Neutrophil (primary cell): ENCODE measurements around the gene GFI1.

Source experiments
- H3K27ac ChIP-seq: fragments of 200-600 bp; sonication (generic); 2 replicates; pipeline ENCODE4 v1.5.1; 2016; ENCODE audit warnings: mild to moderate bottlenecking, moderate library complexity
- H3K27me3 ChIP-seq: fragments of 200-600 bp; sonication (generic); 2 replicates; pipeline ENCODE4 v1.6.0; 2016; ENCODE audit warnings: mild to moderate bottlenecking
- H3K36me3 ChIP-seq: fragments of 200-600 bp; sonication (generic); 2 replicates; pipeline ENCODE4 v1.5.1; 2017
- H3K4me1 ChIP-seq, 2 experiments: fragments of 200-600 bp in 1 of 2; sonication (generic) in 1 of 2; 1 replicate in 1 of 2; 2 replicates in 1 of 2; pipeline versions ENCODE4 v1.5.1 to v1.6.1; 2013 to 2016; ENCODE audit warnings: low read depth in 1 of 2, low read length in 1 of 2, mild to moderate bottlenecking in 1 of 2, moderate library complexity in 1 of 2; ENCODE audit not compliant: control insufficient read depth in 1 of 2, insufficient read depth in 1 of 2
- H3K4me3 ChIP-seq, 2 experiments: fragments of 200-600 bp in 1 of 2; sonication (generic) in 1 of 2; 1 replicate in 1 of 2; 2 replicates in 1 of 2; pipeline ENCODE4 v1.5.1; 2013 to 2016; ENCODE audit warnings: low read depth in 1 of 2, low read length in 1 of 2, mild to moderate bottlenecking in 1 of 2, moderate library complexity in 1 of 2
- H3K9me3 ChIP-seq: fragments of 200-600 bp; sonication (generic); 2 replicates; pipeline ENCODE4 v1.5.1; 2016
- TF ChIP-seq, protein P1 (sequence below): fragments of 200-600 bp; sonication (generic); IDR thresholded peaks from 2 replicates; pipeline ENCODE4 v1.5.1; 2016; ENCODE audit warnings: antibody characterized with exemption

The GFI1 gene

DNA sequence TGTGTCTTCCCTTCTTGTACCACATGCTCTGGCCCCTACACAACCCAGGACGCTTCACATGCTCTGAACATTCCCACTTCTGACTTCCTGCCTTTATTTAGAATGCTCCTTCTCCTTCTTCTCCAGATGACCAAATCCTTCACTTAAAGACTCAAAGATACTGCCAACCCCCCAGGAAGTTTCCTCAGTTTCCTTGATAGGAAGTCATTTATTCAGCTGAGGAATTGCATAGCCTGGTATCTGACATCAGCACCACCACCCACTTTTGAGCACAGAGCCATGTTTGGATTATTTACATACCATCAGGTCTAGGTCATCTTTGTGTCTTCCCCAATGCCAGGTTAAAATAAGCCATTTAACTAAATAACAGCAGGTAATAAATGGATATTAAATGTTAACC lies 42.4 kb downstream of the GFI1 start:
- Histone ChIP-seq H3K36me3 (no peaks in the 10 kb centered on the region), H3K4me3 (no peak overlapping the region), H3K4me1 (peaks cover 8 to 10% of the 10 kb centered on the region in 2 experiments), H3K27me3 (no peaks in the 10 kb centered on the region), H3K9me3 (no peaks in the 10 kb centered on the region), H3K27ac (no peak overlapping the region)
- TF ChIP-seq, protein P1, sequence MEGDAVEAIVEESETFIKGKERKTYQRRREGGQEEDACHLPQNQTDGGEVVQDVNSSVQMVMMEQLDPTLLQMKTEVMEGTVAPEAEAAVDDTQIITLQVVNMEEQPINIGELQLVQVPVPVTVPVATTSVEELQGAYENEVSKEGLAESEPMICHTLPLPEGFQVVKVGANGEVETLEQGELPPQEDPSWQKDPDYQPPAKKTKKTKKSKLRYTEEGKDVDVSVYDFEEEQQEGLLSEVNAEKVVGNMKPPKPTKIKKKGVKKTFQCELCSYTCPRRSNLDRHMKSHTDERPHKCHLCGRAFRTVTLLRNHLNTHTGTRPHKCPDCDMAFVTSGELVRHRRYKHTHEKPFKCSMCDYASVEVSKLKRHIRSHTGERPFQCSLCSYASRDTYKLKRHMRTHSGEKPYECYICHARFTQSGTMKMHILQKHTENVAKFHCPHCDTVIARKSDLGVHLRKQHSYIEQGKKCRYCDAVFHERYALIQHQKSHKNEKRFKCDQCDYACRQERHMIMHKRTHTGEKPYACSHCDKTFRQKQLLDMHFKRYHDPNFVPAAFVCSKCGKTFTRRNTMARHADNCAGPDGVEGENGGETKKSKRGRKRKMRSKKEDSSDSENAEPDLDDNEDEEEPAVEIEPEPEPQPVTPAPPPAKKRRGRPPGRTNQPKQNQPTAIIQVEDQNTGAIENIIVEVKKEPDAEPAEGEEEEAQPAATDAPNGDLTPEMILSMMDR = no peak

- TF ChIP-seq, protein P1 = no peak
- H3K9me3 ChIP-seq = no peaks in the 10 kb centered on the region
- H3K4me3 ChIP-seq = no peak overlapping the region
- no peak overlapping the region for H3K27ac ChIP-seq
- no peaks in the 10 kb centered on the region for H3K36me3 ChIP-seq
- H3K4me1 ChIP-seq = peaks cover 8 to 10% of the 10 kb centered on the region in 2 experiments
- H3K27me3 ChIP-seq = no peaks in the 10 kb centered on the region
Measured at GRCh38 chr1:92443893-92444292, 42.8 kb downstream of the GFI1 start.

GRCh38 chr1:92442351-92442750 lies 44.4 kb downstream of the GFI1 start:
- Histone ChIP-seq H3K4me1 (peaks cover 8 to 10% of the 10 kb centered on the region in 2 experiments), H3K9me3 (no peaks in the 10 kb centered on the region), H3K27me3 (no peaks in the 10 kb centered on the region), H3K27ac (no peak overlapping the region), H3K36me3 (no peaks in the 10 kb centered on the region), H3K4me3 (no peak overlapping the region)
- TF ChIP-seq, protein P1 = no peak

- no peaks in the 10 kb centered on the region for H3K9me3 ChIP-seq
- H3K27ac ChIP-seq = no peak overlapping the region
- H3K27me3 ChIP-seq = no peaks in the 10 kb centered on the region
- peaks cover 8 to 10% of the 10 kb centered on the region in 2 experiments for H3K4me1 ChIP-seq
- no peak overlapping the region for H3K4me3 ChIP-seq
- H3K36me3 ChIP-seq = no peaks in the 10 kb centered on the region
- TF ChIP-seq, protein P1 = no peak
Measured at GRCh38 chr1:92441697-92442342, 44.9 kb downstream of the GFI1 start.

DNA sequence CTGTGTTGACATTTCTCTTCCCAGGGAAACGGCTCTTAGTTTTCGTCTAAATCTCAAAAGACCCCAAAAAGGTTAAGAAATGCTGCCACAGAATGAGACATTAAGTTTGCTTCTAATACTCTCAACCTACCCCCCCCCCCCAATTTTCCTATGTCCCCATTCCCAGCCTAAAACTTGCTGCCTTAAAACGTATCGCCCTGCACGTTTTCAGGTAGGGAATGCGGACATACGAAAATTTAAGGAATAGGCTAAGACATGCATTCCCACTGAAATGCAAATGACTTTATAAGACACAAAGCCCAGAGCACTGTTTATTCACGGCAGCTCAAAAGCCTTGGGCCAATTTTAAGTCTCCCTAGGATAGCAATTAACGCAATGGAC lies 45.4 kb downstream of the GFI1 start:
- TF ChIP-seq, protein P1 = no peak
- peaks cover 8 to 10% of the 10 kb centered on the region in 2 experiments for H3K4me1 ChIP-seq
- H3K36me3 ChIP-seq = no peaks in the 10 kb centered on the region
- H3K27me3 ChIP-seq = no peaks in the 10 kb centered on the region
- no peak overlapping the region for H3K27ac ChIP-seq
- H3K4me3 ChIP-seq = no peak overlapping the region
- H3K9me3 ChIP-seq = no peaks in the 10 kb centered on the region
